ENCODE results near the gene PKN1. TPM values are rescaled to one million over a fixed set of nuclear protein-coding genes. Genes with fewer than 3 reads are reported as not detected.

PKN1 gene
- total and polyA plus RNA-seq, 2 of the 13 experiments (the other 11 are each of a cell fraction or from before 2014, with no cell fraction given), result 45.7 to 54.5 TPM

GRCh38 chr19:14405758-14406644 lies 27.1 kb upstream of the PKN1 start (continued):
- TF ChIP-seq RNF2 (conservative IDR thresholded peaks at IDR 0.05; ENCODE audit: low read depth) (no peak), ZNF275 (CRISPR knock-in tag; IDR thresholded peaks at IDR 0.05; ENCODE audit: borderline replicate concordance) (peak; percentile 31; the same call in 1 of the 2 replicates), ZMYM4 (CRISPR knock-in tag; IDR thresholded peaks at IDR 0.05) (peak; percentile 80), GMEB1 (CRISPR knock-in tag; IDR thresholded peaks at IDR 0.05; ENCODE audit: borderline replicate concordance) (peak; percentile 73; the same call in 1 of the 2 replicates), AGO2 (optimal IDR thresholded peaks at IDR 0.05; ENCODE audit: low read depth, low read length) (peak; percentile 85), THAP9 (CRISPR knock-in tag; IDR thresholded peaks at IDR 0.05; ENCODE audit: borderline replicate concordance) (peak; percentile 55; the same call in 1 of the 2 replicates), POLR2A (IDR thresholded peaks at IDR 0.05; ENCODE audit: insufficient read depth in 1 of 2, low read depth in 2 of 2, low read length in 2 of 2) (no peak), MAZ (IDR thresholded peaks at IDR 0.05; ENCODE audit: borderline replicate concordance, low read depth, low read length) (peak; percentile 68; the same call in 1 of the 2 replicates), MAZ (CRISPR knock-in tag; IDR thresholded peaks at IDR 0.05; ENCODE audit: low read depth) (peak; percentile 88), HNRNPLL (IDR thresholded peaks at IDR 0.05; ENCODE audit: low read depth, low read length, poor library complexity, severe bottlenecking) (peak; percentile 19), GATAD1 (CRISPR knock-in tag; IDR thresholded peaks at IDR 0.05) (peak; percentile 56; the same call in 1 of the 2 replicates), FOXC1 (CRISPR knock-in tag; IDR thresholded peaks at IDR 0.05; ENCODE audit: borderline replicate concordance) (peak; percentile 80; the same call in 1 of the 2 replicates)
- TF ChIP-seq, protein P1, sequence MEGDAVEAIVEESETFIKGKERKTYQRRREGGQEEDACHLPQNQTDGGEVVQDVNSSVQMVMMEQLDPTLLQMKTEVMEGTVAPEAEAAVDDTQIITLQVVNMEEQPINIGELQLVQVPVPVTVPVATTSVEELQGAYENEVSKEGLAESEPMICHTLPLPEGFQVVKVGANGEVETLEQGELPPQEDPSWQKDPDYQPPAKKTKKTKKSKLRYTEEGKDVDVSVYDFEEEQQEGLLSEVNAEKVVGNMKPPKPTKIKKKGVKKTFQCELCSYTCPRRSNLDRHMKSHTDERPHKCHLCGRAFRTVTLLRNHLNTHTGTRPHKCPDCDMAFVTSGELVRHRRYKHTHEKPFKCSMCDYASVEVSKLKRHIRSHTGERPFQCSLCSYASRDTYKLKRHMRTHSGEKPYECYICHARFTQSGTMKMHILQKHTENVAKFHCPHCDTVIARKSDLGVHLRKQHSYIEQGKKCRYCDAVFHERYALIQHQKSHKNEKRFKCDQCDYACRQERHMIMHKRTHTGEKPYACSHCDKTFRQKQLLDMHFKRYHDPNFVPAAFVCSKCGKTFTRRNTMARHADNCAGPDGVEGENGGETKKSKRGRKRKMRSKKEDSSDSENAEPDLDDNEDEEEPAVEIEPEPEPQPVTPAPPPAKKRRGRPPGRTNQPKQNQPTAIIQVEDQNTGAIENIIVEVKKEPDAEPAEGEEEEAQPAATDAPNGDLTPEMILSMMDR (CRISPR knock-in tag; IDR thresholded peaks at IDR 0.05), result peak; percentile 99
- TF ChIP-seq, protein P2, sequence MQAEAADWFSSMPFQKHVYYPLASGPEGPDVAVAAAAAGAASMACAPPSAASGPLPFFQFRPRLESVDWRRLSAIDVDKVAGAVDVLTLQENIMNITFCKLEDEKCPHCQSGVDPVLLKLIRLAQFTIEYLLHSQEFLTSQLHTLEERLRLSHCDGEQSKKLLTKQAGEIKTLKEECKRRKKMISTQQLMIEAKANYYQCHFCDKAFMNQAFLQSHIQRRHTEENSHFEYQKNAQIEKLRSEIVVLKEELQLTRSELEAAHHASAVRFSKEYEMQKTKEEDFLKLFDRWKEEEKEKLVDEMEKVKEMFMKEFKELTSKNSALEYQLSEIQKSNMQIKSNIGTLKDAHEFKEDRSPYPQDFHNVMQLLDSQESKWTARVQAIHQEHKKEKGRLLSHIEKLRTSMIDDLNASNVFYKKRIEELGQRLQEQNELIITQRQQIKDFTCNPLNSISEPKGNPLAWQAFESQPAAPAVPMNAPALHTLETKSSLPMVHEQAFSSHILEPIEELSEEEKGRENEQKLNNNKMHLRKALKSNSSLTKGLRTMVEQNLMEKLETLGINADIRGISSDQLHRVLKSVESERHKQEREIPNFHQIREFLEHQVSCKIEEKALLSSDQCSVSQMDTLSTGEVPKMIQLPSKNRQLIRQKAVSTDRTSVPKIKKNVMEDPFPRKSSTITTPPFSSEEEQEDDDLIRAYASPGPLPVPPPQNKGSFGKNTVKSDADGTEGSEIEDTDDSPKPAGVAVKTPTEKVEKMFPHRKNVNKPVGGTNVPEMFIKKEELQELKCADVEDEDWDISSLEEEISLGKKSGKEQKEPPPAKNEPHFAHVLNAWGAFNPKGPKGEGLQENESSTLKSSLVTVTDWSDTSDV (CRISPR knock-in tag; IDR thresholded peaks at IDR 0.05), result no peak

Data from HepG2 (cell line).